Brain microvascular endothelial cell (primary cell): ENCODE results near the gene CDK5R1.
A peak's percentile ranks its signal among the peaks of the same experiment; 100 is the strongest.

Experiments
- DNase-seq: peaks from one replicate; pipeline ENCODE4 v3.0.0-alpha.2; 2020
- H3K27ac ChIP-seq: fragments of 250-450 bp; sonication (Bioruptor Pico); 2 replicates; pipeline ENCODE4 v1.5.1; 2020; ENCODE audit warnings: mild to moderate bottlenecking, moderate library complexity
- H3K27me3 ChIP-seq: fragments of 250-450 bp; sonication (Bioruptor Pico); replicated peaks from 2 replicates; pipeline ENCODE4 v1.5.1; 2020; ENCODE audit warnings: mild to moderate bottlenecking
- H3K36me3 ChIP-seq: fragments of 250-450 bp; sonication (Bioruptor Pico); replicated peaks from 2 replicates; pipeline ENCODE4 v1.5.1; 2020; ENCODE audit warnings: mild to moderate bottlenecking
- H3K4me3 ChIP-seq: 2 replicates; pipeline ENCODE4 v1.5.1; 2011; ENCODE audit warnings: low read depth, mild to moderate bottlenecking, control low read depth, low read length, moderate library complexity
- CTCF ChIP-seq: IDR thresholded peaks from 2 replicates; pipeline ENCODE4 v1.5.1; 2011; ENCODE audit warnings: low read depth, mild to moderate bottlenecking, moderate library complexity, low read length, control low read depth, inconsistent platforms; ENCODE audit errors: missing control alignments
- in situ Hi-C: cut with HindIII; loops from 2 replicates; pipeline ENCODE4 v1.10.0; 2017; ENCODE audit warnings: low sequenced_read_pairs, low pct_ligation_motif_present

CDK5R1 gene

GRCh38 chr17:32529604-32530003 is 42.8 kb downstream of the CDK5R1 start:
- peak; percentile 31 for DNase-seq
- Histone ChIP-seq H3K4me3 (no peak overlapping the region), H3K27me3 (no peaks in the 10 kb centered on the region), H3K27ac (no peak overlapping the region), H3K36me3 (no peaks in the 10 kb centered on the region)
- no peak for TF ChIP-seq CTCF
- in situ Hi-C loops, result no loop called here

GRCh38 chr17:32533296-32533695 is 46.5 kb downstream of the CDK5R1 start:
- Histone ChIP-seq H3K36me3 (no peaks in the 10 kb centered on the region), H3K4me3 (no peak overlapping the region), H3K27ac (no peak overlapping the region), H3K27me3 (no peaks in the 10 kb centered on the region)
- TF ChIP-seq CTCF, result no peak
- no peak for DNase-seq
- in situ Hi-C loops, result no loop called here

GRCh38 chr17:32536736-32537643 is 50.2 kb downstream of the CDK5R1 start:
- TF ChIP-seq CTCF, result no peak
- H3K27me3 ChIP-seq, result no peaks in the 10 kb centered on the region
- H3K36me3 ChIP-seq, result no peaks in the 10 kb centered on the region
- H3K27ac ChIP-seq, result no peak overlapping the region
- in situ Hi-C loops, result no loop called here
- DNase-seq, result peak; percentile 63
- no peak overlapping the region for H3K4me3 ChIP-seq
